Inflammatory macrophage (primary cell): ENCODE data around the gene SMOC2.

Experiments used
- DNase-seq, 2 donors: peaks; one replicate each; pipeline ENCODE4 v3.0.0-alpha.2; 2020 to 2022

SMOC2 gene

GRCh38 chr6:168490757-168491156 is 49.8 kb downstream of the SMOC2 start:
- DNase-seq: no peak

- DNase-seq: no peak
Observed at GRCh38 chr6:168493976-168494375, 53.0 kb downstream of the SMOC2 start.

GRCh38 chr6:168494726-168495125 is 53.7 kb downstream of the SMOC2 start:
- DNase-seq: no peak

GRCh38 chr6:168495133-168495532 is 54.1 kb downstream of the SMOC2 start:
- no peak for DNase-seq

- DNase-seq: no peak
Observed at GRCh38 chr6:168495636-168496035, 54.7 kb downstream of the SMOC2 start.

GRCh38 chr6:168496139-168496996 is 55.4 kb downstream of the SMOC2 start:
- no peak for DNase-seq

GRCh38 chr6:168496997-168497331 is 56.0 kb downstream of the SMOC2 start:
- no peak for DNase-seq

GRCh38 chr6:168497381-168497780 is 56.4 kb downstream of the SMOC2 start:
- DNase-seq: no peak

GRCh38 chr6:168498161-168498843 is 57.3 kb downstream of the SMOC2 start:
- DNase-seq: no peak

GRCh38 chr6:168499045-168499650 is 58.2 kb downstream of the SMOC2 start:
- no peak for DNase-seq

GRCh38 chr6:168500519-168500918 is 59.5 kb downstream of the SMOC2 start:
- no peak for DNase-seq

GRCh38 chr6:168501561-168501960 is 60.6 kb downstream of the SMOC2 start:
- no peak for DNase-seq

GRCh38 chr6:168504366-168504765 is 63.4 kb downstream of the SMOC2 start:
- no peak for DNase-seq

GRCh38 chr6:168506460-168506859 is 65.5 kb downstream of the SMOC2 start:
- DNase-seq: no peak

GRCh38 chr6:168507297-168507696 is 66.3 kb downstream of the SMOC2 start:
- no peak for DNase-seq

- DNase-seq: no peak
Observed at GRCh38 chr6:168507730-168508129, 66.7 kb downstream of the SMOC2 start.

GRCh38 chr6:168508903-168509302 is 67.9 kb downstream of the SMOC2 start:
- DNase-seq: no peak

- DNase-seq: no peak
Observed at GRCh38 chr6:168513766-168514165, 72.8 kb downstream of the SMOC2 start.

- DNase-seq: no peak
Observed at GRCh38 chr6:168514216-168514615, 73.2 kb downstream of the SMOC2 start.

- DNase-seq: no peak
Observed at GRCh38 chr6:168515376-168515775, 74.4 kb downstream of the SMOC2 start.

GRCh38 chr6:168516944-168517741 is 76.2 kb downstream of the SMOC2 start:
- DNase-seq: no peak

- DNase-seq: no peak
Observed at GRCh38 chr6:168517742-168518347, 76.9 kb downstream of the SMOC2 start.

GRCh38 chr6:168518348-168518745 is 77.4 kb downstream of the SMOC2 start:
- DNase-seq: no peak
